ENCODE results near the gene CFAP52.

- no peak for TF ChIP-seq CTCF (IDR thresholded peaks at IDR 0.05)
- no peak for TF ChIP-seq EP300 (IDR thresholded peaks at IDR 0.05)
- no peak for TF ChIP-seq POLR2A (IDR thresholded peaks at IDR 0.05)
- no peak for TF ChIP-seq POLR2AphosphoS5 (IDR thresholded peaks at IDR 0.05)
Measured at GRCh38 chr17:9644910-9645751, 68.7 kb downstream of the CFAP52 start, which contains the start of gene USP43.
